ENCODE data around the gene THUMPD3.
A peak's percentile ranks its signal among the peaks of the same experiment; 100 is the strongest.

THUMPD3 gene

DNA sequence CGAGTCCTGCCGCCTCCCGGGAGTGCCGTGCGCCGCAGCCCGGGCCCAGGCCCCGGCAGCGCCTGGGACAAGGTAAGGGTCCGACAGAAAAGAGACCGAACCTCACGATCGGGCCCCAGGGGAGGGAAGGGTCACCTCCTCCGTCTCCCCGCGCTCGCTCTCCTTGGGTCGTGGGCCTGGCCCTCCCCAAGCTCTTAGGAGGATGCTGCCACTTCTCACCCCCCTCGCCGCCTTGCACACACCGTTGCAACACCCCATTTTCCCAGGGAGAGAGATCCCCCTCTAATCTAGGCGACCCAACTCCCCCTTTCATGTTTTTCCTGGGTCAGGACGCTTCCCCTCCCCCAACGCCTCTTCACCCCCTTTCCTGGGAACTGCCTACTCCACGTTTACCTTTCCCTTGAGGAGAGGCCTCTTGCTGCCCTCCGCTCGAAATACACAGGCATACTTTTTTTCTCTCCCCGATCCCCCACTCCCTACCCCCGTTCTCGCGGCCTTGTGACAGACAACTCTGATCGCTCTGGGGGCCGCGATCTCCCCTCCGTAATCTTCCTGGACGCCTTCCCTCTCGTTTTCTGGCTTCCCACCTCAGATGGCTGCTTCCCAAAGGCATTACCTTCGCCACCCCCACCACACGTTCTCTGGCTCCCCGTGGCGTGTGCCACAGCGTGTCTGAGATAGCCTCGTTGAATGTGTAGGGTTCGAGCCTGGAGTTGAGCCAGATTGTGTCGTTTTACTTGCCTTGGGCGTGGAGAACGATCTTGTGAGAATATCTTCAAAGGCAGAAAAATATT, 35.2 kb downstream of the THUMPD3 start:
- DNase-seq (ENCODE audit: low read depth, low spot score), result no peak

DNA sequence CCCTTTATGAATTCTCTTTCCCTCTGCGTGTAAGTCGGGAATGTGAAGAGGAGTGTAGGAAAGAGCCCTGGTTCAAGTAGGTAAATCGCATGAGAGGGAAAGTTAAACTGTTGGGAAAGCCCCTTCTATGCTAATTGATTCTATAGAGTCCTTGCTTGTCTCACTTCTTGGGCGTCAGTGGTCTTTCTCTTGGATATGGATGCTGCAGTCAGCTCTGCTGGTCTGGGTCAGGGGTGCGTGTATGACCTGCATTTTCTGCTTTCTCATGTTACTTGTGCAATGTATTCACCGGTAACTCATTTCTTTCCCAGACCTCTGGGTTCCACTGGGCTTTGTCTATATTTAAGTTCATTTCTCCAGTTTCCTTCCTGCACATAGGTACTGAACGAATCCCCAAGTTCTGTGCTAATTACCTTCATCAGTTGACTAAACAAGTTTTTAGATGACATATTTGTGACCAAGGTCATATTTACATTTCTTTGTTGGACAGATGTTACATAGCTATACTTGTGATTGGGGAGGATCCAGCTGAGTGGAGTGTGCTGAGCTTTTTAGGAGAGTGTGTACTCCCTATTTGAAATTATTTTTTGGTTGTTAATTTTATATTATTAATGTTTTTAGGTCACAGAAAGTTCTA, 36.0 kb downstream of the THUMPD3 start:
- DNase-seq (ENCODE audit: low read depth, low spot score), result no peak

DNA sequence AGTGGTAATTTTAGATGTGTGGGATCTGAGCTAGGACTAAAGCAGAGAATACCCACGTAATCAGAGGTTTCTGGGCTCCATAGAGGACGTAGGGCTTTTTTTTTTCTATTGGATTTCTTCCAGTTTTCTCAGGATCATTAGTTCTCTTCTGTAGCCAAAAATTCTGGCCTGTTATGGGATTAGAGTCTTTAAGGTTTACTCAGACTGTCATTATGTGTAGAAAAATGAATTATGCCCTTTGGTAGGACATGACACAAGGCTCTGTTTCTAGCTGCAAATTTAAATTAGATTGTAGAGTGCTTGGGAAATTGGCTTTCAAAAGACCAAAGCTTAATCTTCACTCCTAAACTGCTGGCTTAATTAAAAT, 36.5 kb downstream of the THUMPD3 start:
- no peak for DNase-seq (ENCODE audit: low read depth, low spot score)

DNA sequence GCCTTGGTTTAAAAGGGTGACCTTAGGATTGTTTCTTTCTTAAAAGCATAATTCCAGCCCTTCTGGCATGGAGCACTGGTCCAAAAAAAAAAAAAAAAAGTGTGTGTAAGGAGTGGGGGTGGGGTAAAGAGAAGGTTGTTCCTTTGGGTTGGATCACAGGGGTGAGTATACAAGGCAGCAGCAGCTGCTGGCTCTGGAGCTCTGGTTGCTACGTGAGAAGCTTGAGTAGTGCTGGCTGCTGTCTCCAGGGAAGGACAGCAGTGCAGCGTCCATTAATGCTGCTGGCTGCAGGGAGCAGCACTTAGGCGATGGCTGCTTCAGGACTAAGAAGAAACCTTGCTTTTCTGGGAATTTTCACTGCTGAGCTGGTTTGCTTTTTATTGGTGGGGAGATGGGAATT, 36.9 kb downstream of the THUMPD3 start:
- DNase-seq (ENCODE audit: low read depth, low spot score), result peak; percentile 75

DNA sequence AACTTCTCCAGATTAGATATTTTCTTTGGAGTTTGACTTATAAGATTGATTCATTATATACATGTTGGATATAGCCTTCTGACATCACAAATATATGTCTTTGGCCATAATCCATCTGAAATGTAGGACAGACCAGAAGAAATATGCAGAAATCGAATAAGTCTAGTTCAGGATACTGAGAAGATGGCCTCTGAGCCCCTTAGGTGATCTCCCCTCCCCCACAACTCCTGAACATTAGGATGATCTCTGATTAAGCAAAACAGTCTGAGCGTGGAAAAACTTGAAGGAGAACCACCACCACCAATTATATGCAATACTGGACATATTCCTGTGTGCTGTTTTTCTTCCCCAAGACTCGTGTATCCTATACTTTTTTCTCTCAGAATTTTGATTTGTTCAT, 37.8 kb downstream of the THUMPD3 start:
- DNase-seq (ENCODE audit: low read depth, low spot score), result no peak

DNA sequence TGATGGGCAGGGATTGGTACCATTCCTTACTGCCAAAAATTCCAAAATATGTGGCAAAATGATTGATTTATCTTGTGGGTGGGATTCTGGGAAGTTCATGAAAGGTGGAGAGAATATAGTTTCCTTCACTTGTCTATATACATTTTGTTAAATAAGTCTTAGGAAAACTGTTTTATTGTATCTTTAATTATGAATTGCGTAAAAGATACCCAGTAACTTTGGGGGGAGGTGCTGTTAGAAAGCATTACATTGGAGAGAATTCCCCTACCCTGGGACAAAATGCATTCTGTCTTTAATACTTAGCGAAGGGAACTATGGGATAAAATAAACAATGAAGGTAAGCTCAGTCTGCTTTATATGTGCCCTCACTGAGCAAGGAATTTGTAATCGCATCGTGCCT, 39.1 kb downstream of the THUMPD3 start:
- no peak for DNase-seq (ENCODE audit: low read depth, low spot score)

DNA sequence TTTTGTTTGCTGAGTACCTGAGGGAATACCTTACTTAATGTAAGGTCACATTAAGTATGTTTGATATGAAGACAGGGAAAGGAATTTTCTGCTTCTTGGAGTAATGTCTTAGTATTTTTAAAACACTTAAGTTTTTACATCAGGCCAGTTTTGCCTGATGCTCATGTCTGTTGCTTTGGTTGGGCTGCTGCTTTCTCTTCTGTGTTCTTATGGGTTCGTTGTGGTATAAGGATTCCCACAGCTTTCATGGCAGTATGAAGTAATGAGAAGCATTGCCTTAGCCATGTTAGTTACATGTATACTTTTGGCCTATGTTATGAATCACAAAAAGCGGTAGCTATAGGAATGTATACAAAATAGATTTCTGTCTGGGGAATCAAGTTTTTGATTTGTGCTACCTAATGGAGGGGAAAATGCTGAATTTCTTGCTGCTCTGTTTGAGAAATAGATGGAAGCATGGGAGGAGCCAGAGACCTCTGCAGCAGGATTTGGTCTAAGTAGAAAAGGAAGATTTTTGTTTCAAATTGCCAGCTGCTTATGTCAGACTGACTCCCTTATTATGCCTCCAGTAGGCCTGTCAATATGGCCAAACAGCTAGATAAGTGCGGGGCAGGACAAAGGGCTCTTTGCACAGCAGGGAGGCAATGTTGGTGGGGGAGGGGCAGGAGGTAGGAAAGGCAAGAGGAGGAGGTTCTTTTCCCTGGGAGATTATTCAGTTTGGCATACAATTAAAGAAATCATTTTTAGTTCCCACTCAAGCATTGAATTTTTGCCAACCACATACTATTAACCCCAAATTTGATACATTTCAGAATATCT, 39.8 kb downstream of the THUMPD3 start:
- DNase-seq (ENCODE audit: low read depth, low spot score), result peak; percentile 17

DNA sequence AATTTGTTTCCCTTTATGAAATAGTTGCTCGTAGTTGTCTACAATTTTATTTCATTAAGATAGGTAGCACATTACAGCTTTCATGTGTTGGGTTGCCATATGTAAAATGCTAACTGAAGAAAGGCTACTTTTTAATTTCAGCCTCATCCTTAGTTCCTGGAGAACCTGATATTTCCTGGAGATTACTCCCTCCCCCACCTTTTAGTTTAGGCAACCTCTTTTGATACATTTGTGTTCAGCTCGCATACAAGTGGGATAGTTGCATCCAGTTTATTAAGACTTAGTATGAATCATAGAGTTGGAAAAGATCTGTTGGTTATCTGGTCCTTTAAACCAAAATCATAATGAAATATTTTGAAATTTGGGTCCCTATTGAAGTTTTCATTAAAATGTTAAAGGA, 40.6 kb downstream of the THUMPD3 start:
- no peak for DNase-seq (ENCODE audit: low read depth, low spot score)

DNA sequence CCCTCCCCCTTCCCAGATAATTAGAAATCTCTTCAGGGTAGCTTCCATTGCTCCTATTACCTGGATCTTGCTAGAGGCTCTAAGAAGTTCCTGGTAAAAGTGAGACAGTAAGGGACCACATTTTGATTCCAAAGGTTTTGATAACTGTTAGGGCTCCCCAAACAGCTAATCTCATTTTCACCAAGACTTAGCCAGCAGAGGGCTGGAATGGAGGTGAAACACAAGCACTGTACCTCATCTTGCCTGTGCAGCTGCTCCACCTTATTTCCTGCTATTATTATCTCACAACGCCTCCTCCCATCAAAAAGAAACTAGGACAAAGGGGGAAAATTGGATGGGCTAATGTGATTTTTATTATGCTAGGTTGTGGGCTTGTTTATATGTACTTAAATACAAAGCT, 41.8 kb downstream of the THUMPD3 start:
- DNase-seq (ENCODE audit: low read depth, low spot score), result no peak

DNA sequence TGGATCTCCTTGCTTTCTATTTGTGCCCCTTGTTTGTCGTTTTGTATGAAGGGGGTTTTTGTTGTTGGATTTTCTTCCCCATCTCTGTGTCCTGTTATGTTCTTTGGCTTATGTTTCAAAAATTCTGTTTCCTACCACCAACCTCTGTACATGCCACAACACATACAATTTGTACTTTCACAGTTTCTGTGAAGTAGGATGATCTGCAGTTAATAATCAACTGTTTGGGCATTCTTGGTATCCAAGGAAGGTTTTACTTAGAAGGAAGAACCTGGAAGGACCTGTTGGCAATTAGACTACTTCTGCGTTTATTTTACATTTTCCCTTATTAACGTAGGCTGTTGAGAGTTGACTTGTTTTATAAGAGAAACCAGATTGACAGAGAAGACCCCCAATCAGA, 42.9 kb downstream of the THUMPD3 start:
- no peak for DNase-seq (ENCODE audit: low read depth, low spot score)

DNA sequence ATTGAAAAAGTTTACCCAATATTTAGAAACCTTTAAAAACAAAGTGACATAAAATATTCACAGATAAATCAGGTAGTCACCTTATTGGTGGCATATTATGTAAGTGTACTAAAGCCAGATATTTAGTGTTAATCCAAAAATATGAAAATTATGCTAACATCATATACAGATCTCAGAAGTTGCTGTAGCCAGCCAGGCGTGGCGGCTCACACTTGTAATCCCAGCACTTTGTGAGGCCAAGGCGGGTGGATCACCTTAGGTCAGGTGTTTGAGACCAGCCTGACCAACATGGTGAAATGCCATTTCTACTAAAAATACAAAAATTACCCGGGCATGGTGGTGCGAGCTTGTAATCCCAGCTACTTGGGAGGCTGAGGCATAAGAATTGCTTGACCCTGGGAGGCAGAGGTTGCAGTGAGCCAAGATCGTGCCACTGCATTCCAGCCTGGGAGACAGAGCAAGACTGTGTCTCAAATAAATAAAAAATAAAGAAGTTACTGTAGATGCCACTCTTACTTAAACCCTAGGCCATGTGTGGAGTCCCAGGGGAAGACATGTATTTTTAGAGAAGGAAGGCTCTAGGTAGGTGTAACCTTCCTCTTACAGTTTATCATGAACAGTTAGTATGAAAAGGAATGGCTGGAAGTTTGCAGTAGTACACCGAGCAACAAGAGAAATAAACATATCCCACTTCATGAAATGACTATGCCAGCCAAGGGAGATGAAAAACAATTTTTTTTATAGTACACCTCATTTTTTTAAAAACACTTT, 44.2 kb downstream of the THUMPD3 start:
- no peak for DNase-seq (ENCODE audit: low read depth, low spot score)

DNA sequence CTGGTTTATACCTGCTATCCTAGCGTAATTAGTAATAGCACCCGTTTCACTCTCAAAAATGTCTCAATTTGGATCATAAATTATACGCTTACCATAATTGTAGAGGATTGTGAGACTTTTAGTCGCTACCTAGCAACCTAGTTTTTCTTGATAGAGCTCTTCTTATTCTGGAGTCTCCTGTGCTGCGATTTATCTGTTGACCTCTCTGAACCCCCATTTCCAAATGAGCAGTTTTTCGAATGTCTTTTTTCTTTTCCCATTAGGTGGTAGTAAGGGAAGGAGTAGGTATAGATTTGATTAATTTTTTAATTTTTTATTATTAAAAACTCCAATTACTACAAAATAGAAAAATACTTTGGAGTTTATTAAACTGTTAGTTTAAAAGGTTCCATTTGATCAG, 45.2 kb downstream of the THUMPD3 start:
- DNase-seq (ENCODE audit: low read depth, low spot score), result no peak

DNA sequence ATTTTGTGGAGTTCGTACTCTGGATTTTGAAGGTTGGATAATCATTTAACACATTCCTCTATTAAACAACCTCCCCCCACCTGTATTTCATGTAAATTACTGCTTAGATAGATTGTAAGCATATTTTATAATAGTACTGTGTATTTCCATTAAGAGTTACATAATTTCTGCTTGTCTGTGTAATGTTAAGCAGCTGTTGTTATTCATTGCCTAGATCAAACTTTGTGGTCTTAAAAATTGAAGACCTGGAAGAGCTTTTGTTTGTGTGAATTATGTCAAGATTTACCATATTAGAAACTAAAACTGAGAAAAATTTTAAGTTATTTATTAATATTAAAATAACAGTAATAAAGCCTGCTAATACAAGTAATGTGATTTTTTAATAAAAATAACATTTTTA, 45.7 kb downstream of the THUMPD3 start:
- no peak for DNase-seq (ENCODE audit: low read depth, low spot score)

DNA sequence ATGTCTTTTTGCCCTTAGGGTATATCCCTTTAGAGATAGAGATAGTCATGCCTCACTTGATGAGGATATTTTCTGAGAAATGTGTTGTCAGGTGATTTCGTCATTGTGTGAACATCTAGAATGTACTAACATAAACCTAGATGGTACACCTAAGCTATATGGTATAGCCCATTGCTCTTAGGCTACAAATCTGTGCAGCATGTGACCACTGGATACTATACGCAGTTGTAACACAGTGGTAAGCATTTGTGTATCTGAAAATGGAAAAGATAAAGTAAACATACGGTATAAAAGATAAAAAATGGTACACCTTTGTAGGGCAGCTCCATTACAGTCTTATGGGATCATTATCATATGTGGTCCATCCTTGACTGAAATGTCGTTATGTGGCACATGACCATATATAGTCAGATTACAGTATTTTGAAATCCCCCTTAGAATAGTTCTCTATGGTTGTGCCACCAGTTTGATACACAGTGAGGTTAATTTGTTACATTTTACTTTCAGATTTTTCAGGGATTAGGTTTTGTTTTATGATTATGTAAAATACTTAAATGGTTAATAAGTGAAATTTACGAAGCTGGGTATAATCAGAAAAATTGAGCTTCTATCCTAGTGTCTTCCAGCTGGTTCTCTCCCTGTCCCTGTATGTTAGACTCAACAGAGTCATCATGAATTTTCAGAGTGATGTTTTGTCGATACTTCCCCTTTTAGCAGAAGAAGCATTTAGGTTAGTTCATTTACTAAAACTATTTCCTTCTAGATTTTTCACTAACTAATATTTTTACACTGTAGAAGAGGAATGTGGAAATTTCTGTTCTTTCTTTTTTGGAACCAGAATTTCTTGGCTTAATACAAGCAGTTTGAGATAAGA, 47.4 kb downstream of the THUMPD3 start:
- DNase-seq (ENCODE audit: low read depth, low spot score), result no peak

DNA sequence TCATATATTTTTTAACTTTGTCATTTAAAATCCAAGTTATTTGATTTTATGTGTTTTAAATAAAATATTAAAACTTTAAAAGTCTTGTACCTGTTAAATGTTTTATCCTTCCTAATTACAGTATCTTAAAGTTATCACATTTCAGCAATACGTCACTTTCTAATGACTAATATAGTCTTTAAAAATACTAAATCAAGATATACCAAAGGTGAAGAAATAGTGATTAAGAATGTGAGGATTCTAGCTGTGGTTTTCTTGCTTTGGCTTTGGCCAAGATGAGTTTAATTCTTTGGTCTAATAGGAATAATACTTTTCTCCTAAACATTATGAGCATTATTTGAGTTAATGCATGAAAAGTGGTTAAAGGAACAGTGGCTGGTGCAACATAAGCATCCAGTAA, 48.4 kb downstream of the THUMPD3 start:
- no peak for DNase-seq (ENCODE audit: low read depth, low spot score)

DNA sequence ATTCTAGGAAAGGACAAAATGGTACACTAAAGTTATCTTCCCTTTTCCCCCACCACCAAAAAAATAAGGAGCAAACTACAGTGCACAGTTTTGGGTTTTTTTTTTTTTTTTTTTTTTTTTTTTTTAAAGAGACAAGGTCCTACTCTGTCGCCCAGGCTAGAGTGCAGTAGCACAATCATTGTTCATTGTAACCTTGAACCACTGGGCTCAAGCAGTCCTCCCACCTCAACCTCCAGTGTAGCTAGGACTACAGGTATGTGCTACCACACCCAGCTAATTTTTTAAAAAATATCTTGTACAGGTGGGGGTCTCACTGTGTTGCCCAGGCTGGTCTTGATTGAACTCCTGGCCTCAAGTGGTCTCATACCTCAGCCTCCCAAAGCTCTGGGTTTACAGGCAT, 49.4 kb downstream of the THUMPD3 start:
- no peak for DNase-seq (ENCODE audit: low read depth, low spot score)

DNA sequence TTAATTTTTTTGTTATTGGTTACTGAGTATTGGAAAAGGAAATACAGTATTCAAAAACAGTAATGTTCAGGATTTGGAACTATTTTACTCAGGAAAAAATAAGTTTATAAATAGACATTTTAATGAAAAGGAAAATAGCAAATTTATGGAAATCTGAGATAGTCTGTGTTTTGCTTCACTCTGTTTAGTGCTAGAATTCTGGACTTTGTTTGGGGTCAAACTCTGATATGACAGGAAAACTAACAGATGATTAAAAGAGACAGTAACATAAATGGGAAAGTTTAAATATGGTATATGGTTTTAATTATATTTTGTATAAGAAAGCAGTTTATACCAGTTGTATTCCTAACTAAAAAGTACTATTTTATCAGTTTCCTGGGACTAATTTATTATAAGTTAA, 52.0 kb downstream of the THUMPD3 start:
- DNase-seq (ENCODE audit: low read depth, low spot score), result no peak

DNA sequence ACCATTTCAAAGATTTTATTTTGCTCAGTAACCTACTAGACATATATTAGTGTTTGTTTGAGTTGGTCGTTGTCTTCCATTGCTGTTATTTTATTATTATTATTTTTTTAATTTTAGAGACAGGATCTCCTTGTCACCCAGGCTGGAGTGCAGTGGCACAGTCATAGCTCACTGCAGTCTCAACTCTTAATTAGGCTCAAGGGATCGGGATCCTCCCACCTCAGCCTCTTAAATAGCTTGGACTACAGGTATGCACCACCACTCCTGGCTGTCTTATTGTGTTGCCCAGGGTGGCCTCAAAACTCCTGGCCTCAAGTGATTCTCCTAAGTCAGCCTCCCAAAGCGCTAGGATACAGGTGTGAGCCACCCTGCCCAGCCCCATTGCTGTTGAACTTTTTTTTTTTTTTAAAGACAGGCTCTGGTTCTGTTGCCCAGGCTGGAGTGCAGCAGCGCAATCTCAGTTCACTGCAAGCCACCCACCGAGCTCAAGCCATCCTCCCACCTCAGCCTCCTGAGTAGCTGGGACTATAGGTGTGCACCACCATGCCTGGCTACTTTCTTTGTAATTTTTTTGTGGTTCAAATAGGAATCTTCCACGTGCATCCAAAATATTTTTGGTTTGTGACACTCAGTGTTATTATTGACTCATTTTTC, 52.8 kb downstream of the THUMPD3 start:
- DNase-seq (ENCODE audit: low read depth, low spot score), result no peak

DNA sequence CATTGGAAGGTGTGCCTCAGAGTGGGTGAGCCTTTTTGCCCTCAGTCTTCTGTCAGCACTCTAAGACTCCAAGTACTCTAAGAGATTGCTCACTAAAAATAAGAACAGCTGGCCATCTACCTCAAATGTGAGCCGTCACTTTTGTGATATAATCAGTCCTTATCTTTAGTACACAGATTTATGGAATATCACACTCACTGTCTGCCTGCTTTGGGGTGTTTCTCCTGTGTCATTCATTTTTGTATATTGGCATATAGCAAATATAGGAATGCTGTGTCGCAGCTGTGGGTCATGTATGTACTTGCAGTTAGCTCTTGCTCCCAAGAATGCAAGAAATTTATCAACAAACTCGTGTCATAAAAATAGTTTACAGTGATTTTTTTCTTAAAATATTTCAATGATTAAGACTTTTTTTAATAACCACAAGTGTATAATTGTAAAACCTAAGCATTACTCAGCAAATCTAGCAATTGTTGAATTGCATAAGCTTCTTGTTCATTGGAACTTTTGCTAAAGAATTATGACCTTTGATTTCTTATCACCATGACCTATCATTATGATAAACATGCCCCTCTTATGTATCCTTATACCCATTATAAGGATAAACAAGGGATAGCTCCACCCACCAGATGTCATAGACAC, 53.4 kb downstream of the THUMPD3 start:
- DNase-seq (ENCODE audit: low read depth, low spot score), result no peak

Data from iPS DF 19.7 (cell line).